GM23338 (cell line): ENCODE measurements around the gene RRP9. TPM values are rescaled to one million over a fixed set of nuclear protein-coding genes. Genes with fewer than 3 reads are reported as not detected.

Experiments used
- ATAC-seq: fragments of 200-7000 bp; cut with Tn5 transposase; 3 replicates; pipeline ENCODE4 v1.9.1; 2020
- DNase-seq: peaks from one replicate; pipeline ENCODE4 v3.0.0-alpha.2; 2015; ENCODE audit warnings: low spot score
- H2AFZ ChIP-seq: fragments of 200-600 bp; sonication (generic); 2 replicates; pipeline ENCODE4 v1.8.0; 2016; ENCODE audit warnings: antibody characterized with exemption, mild to moderate bottlenecking, moderate library complexity
- H3F3A ChIP-seq: fragments of 200-600 bp; sonication (generic); replicated peaks from 2 replicates; pipeline ENCODE4 v1.8.0; 2017; ENCODE audit warnings: antibody characterized with exemption, mixed run types, low read depth
- H3K27ac ChIP-seq: fragments of 200-600 bp; sonication (generic); 2 replicates; pipeline ENCODE4 v1.6.1; 2016; ENCODE audit warnings: low read depth
- H3K27me3 ChIP-seq: fragments of 200-600 bp; sonication (generic); 2 replicates; pipeline ENCODE4 v1.8.0; 2016; ENCODE audit warnings: mild to moderate bottlenecking, mixed run types, moderate library complexity; ENCODE audit not compliant: insufficient read depth
- H3K36me3 ChIP-seq: fragments of 200-600 bp; sonication (generic); 2 replicates; pipeline ENCODE4 v1.8.0; 2016; ENCODE audit warnings: mild to moderate bottlenecking; ENCODE audit not compliant: insufficient read depth
- H3K4me1 ChIP-seq: fragments of 200-600 bp; sonication (generic); 2 replicates; pipeline ENCODE4 v1.8.0; 2016; ENCODE audit warnings: mild to moderate bottlenecking, moderate library complexity; ENCODE audit not compliant: insufficient read depth
- H3K4me2 ChIP-seq: fragments of 200-600 bp; sonication (generic); 2 replicates; pipeline ENCODE4 v1.7.1; 2017; ENCODE audit warnings: mixed run types
- H3K4me3 ChIP-seq: fragments of 200-600 bp; sonication (generic); 2 replicates; pipeline ENCODE4 v1.6.1; 2016; ENCODE audit warnings: mixed run types
- H3K79me2 ChIP-seq: fragments of 200-600 bp; sonication (generic); replicated peaks from 2 replicates; pipeline ENCODE4 v1.8.0; 2017; ENCODE audit warnings: mild to moderate bottlenecking; ENCODE audit not compliant: insufficient read depth
- H3K9me2 ChIP-seq: fragments of 200-600 bp; sonication (generic); 2 replicates; pipeline ENCODE4 v1.8.0; 2017; ENCODE audit not compliant: insufficient read depth
- H4K20me1 ChIP-seq: fragments of 200-600 bp; sonication (generic); replicated peaks from 2 replicates; pipeline ENCODE4 v1.8.0; 2017; ENCODE audit warnings: mild to moderate bottlenecking; ENCODE audit not compliant: insufficient read depth
- H3K27ac Mint-ChIP-seq: 2 replicates; pipeline ENCODE4 v1.8.0; 2020; ENCODE audit warnings: inconsistent platforms, mild to moderate bottlenecking, moderate library complexity, mixed read lengths
- H3K27me3 Mint-ChIP-seq: 3 replicates; pipeline ENCODE4 v1.8.0; 2022; ENCODE audit warnings: low read depth, mild to moderate bottlenecking, moderate library complexity, mixed read lengths, inconsistent platforms; ENCODE audit not compliant: insufficient read depth, poor library complexity
- H3K36me3 Mint-ChIP-seq: 3 replicates; pipeline ENCODE4 v1.8.0; 2021; ENCODE audit warnings: low read depth, mild to moderate bottlenecking, inconsistent platforms, moderate library complexity, mixed read lengths
- H3K4me1 Mint-ChIP-seq: 3 replicates; pipeline ENCODE4 v1.8.0; 2020; ENCODE audit warnings: mild to moderate bottlenecking, inconsistent platforms, mixed read lengths
- H3K4me3 Mint-ChIP-seq: 3 replicates; pipeline ENCODE4 v1.8.0; 2021; ENCODE audit warnings: moderate library complexity, mild to moderate bottlenecking, inconsistent platforms, mixed read lengths
- H3K9me3 Mint-ChIP-seq: 3 replicates; pipeline ENCODE4 v1.8.0; 2020; ENCODE audit warnings: moderate library complexity, mild to moderate bottlenecking, inconsistent platforms, mixed read lengths
- CTCF ChIP-seq, 2 experiments: fragments of 200-600 bp in 1 of 2; sonication (generic) in 1 of 2; conservative IDR thresholded peaks; 2 replicates each; pipeline versions ENCODE4 v1.5.1 to v1.6.1; 2016 to 2017; ENCODE audit warnings: antibody characterized with exemption in 2 of 2, low read depth in 2 of 2, mild to moderate bottlenecking in 2 of 2, moderate library complexity in 1 of 2
- NANOG ChIP-seq: IDR thresholded peaks from 2 replicates; pipeline ENCODE4 v1.6.1; 2016; ENCODE audit warnings: antibody characterized with exemption, borderline replicate concordance
- POLR2AphosphoS5 ChIP-seq: IDR thresholded peaks from 2 replicates; pipeline ENCODE4 v1.6.1; 2016; ENCODE audit warnings: antibody characterized with exemption, low read depth
- REST ChIP-seq: IDR thresholded peaks from one replicate; pipeline ENCODE4 v1.6.1; 2018; ENCODE audit warnings: antibody characterized with exemption; ENCODE audit not compliant: unreplicated experiment
- ZNF114 ChIP-seq: fragments of 250-450 bp; sonication (Bioruptor Pico); IDR thresholded peaks from 2 replicates; pipeline ENCODE4 v1.5.0; 2020; ENCODE audit warnings: mild to moderate bottlenecking, moderate library complexity
- ZNF331 ChIP-seq: fragments of 250-450 bp; sonication (Bioruptor Pico); IDR thresholded peaks from 2 replicates; pipeline ENCODE4 v1.5.0; 2020; ENCODE audit warnings: low read depth, mild to moderate bottlenecking, moderate library complexity
- polyA plus RNA-seq: library from polyadenylated mRNA; unstranded; fragments of >200 nt; fragmentation: Nextera tagmentation; extraction: Ambion mirVana; gene quantifications from 2 replicates; pipeline ENCODE4 v1.2.1, GENCODE V29; 2016
- total RNA-seq: library from RNA; depleted of rRNA; stranded (reverse); fragments of >200 nt; shearing (Covaris generic); gene quantifications from 2 replicates; pipeline ENCODE4 v1.2.3, GENCODE V29; 2014

Gene RRP9
- total and polyA plus RNA-seq, 2 experiments from 2014 or later = 62.4 to 68.1 TPM

GRCh38 chr3:51934991-51935885 lies 6.5 kb downstream of the RRP9 start (continued):
- TF ChIP-seq CTCF (conservative IDR thresholded peaks at IDR 0.05; ENCODE audit: low read depth in 2 of 2) = no peak
- TF ChIP-seq POLR2AphosphoS5 = no peak
- no peak for TF ChIP-seq NANOG
- TF ChIP-seq REST = no peak
- TF ChIP-seq ZNF331 (CRISPR knock-in tag) = no peak

- H3K4me3 ChIP-seq = no peak overlapping the region
- Mint-ChIP-seq H3K4me1 (peaks cover 2% of the 10 kb centered on the region; the same call in 1 of the 3 replicates), H3K27me3 (peaks cover 2% of the 10 kb centered on the region), H3K4me3 (no peak overlapping the region), H3K27ac (no peak overlapping the region), H3K36me3 (peaks cover 79% of the 10 kb centered on the region), H3K9me3 (no peaks in the 10 kb centered on the region)
- DNase-seq (no peak), ATAC-seq (no peak; the same call in 2 of the 3 replicates)
- H3K79me2 ChIP-seq = peaks cover 3% of the 10 kb centered on the region
- peaks cover 4% of the 10 kb centered on the region for H4K20me1 ChIP-seq
- H3K27ac ChIP-seq = no peak overlapping the region
- no peaks in the 10 kb centered on the region for H3K27me3 ChIP-seq
- peaks cover 7% of the 10 kb centered on the region for H3K36me3 ChIP-seq
- H2AFZ ChIP-seq = no peak overlapping the region
- no peaks in the 10 kb centered on the region for H3F3A ChIP-seq
- no peaks in the 10 kb centered on the region for H3K9me2 ChIP-seq
- H3K4me2 ChIP-seq = no peak overlapping the region
- H3K4me1 ChIP-seq = no peaks in the 10 kb centered on the region
- TF ChIP-seq REST (peak; percentile 57), ZNF114 (CRISPR knock-in tag) (no peak)
Measured at GRCh38 chr3:51934139-51934850, 7.4 kb downstream of the RRP9 start.
